CD4-positive, alpha-beta T cell treated with Interleukin-4 for 1 hour (primary cell): ENCODE results near the gene CPZ.
"Not testable (repeated sequence)": the region's sequence is repeated elsewhere in the genome, so short reads cannot be mapped to it uniquely, and the experiment has no call there.

Experiments used
- DNase-seq, 2 donors: peaks; one replicate each; pipeline ENCODE4 v3.0.0-alpha.2; 2020 to 2022

CPZ gene

GRCh38 chr4:8613421-8614364 lies 21.1 kb downstream of the CPZ start:
- no peak for DNase-seq

- no peak for DNase-seq
Observed at GRCh38 chr4:8614365-8615193, 22.0 kb downstream of the CPZ start.

- DNase-seq, result no peak
Observed at GRCh38 chr4:8615366-8615765, 22.8 kb downstream of the CPZ start.

- DNase-seq, result no peak
Observed at GRCh38 chr4:8615921-8616787, 23.6 kb downstream of the CPZ start.

- no peak for DNase-seq
Observed at GRCh38 chr4:8616831-8617230, 24.3 kb downstream of the CPZ start.

- DNase-seq, result no peak
Observed at GRCh38 chr4:8617486-8618040, 25.0 kb downstream of the CPZ start.

GRCh38 chr4:8618421-8618820 lies 25.9 kb downstream of the CPZ start:
- no peak for DNase-seq

- no peak for DNase-seq
Observed at GRCh38 chr4:8618961-8619720, 26.6 kb downstream of the CPZ start.

GRCh38 chr4:8621135-8621534 lies 28.6 kb downstream of the CPZ start:
- DNase-seq, result not testable (repeated sequence)

GRCh38 chr4:8624601-8625272 lies 32.2 kb downstream of the CPZ start:
- not testable (repeated sequence) for DNase-seq

GRCh38 chr4:8630240-8630905 lies 37.8 kb downstream of the CPZ start:
- DNase-seq, result not testable (repeated sequence)

GRCh38 chr4:8631896-8632295 lies 39.3 kb downstream of the CPZ start:
- not testable (repeated sequence) for DNase-seq

- not testable (repeated sequence) for DNase-seq
Observed at GRCh38 chr4:8634773-8635172, 42.2 kb downstream of the CPZ start.

GRCh38 chr4:8635897-8636554 lies 43.5 kb downstream of the CPZ start:
- not testable (repeated sequence) for DNase-seq

- no peak for DNase-seq
Observed at GRCh38 chr4:8637456-8637984, 45.0 kb downstream of the CPZ start.

GRCh38 chr4:8639021-8639420 lies 46.5 kb downstream of the CPZ start:
- DNase-seq, result no peak

- no peak for DNase-seq
Observed at GRCh38 chr4:8639777-8640720, 47.5 kb downstream of the CPZ start.

GRCh38 chr4:8640816-8641215 lies 48.3 kb downstream of the CPZ start:
- no peak for DNase-seq
